Central memory CD4-positive, alpha-beta T cell (primary cell): ENCODE data around the gene APOH.
A peak's percentile ranks its signal among the peaks of the same experiment; 100 is the strongest.

Experiments used
- DNase-seq: peaks from one replicate; pipeline ENCODE4 v3.0.0; 2022

Gene APOH

GRCh38 chr17:66234611-66235010 lies 5.4 kb upstream of the APOH start:
- no peak for DNase-seq

GRCh38 chr17:66233023-66233753 lies 4.0 kb upstream of the APOH start:
- DNase-seq: no peak

GRCh38 chr17:66230922-66231591 lies 1.8 kb upstream of the APOH start:
- DNase-seq: no peak

- DNase-seq: no peak
Measured at GRCh38 chr17:66229783-66230538, 746 bp upstream of the APOH start.

GRCh38 chr17:66227212-66228045 lies 1.8 kb downstream of the APOH start:
- DNase-seq: no peak

DNA sequence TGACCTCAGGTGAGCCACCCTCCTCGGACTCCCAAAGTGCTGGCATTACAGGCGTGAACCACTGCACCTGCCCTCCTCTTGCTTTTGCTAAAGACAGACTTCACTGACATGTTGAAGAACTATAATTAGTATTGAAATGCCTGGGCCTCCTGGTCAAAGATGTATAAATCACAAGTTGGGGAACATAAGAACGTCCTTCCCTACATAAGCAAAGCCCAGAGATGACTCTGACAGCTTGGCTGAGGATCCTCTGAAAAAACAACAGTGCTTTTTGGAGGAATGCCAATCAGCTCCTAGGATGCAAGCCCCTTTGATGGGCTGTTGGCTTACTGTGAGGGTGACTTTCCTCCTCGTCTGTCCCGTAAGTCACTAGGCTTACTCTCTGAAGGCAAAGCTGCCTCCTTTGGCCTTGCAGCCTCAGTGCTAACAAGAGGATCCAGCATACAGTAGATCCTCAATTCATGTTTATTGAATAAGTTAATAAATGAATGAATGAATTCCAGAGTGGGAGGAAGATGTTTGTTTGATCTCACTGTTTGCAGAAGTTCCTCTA lies 6.3 kb downstream of the APOH start:
- no peak for DNase-seq

DNA sequence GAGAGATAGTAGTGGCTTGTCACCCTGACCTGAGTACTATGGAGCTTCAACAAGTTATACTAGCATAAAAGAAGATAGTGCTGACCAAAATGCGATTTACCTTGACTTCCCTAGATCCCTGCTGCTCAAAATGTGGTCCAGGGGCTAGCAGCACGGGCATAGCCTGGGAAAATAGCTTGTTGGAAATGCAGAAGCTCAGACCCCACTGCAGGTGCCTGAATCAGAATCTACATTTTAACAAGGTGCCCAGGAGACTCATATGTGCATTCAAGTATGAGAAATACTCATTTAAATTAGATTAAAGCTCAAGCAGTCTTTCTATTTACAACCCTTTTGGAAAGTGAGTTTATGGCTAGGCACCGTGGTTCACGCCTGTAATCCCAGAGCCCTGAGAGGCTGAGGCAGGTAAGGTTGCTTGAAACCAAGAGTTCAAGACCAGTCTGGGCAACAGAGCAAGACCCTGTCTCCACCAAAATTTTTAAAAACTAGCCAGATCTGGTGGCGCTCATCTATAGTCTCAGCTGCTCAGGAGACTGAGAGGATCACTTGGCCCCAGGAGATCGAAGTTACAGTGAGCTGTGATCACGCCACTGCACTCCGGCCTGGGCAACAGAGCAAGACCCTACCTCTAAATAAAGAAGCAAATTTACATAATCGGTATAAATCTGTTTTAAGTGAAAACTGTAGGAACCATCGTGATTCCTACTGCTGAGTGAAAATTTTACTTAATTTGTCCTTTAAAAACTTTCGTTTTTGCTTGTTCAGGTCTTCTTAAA lies 7.3 kb downstream of the APOH start:
- no peak for DNase-seq

GRCh38 chr17:66221343-66221742 lies 7.9 kb downstream of the APOH start:
- no peak for DNase-seq

- DNase-seq: no peak
Measured at GRCh38 chr17:66220079-66220835, 9.0 kb downstream of the APOH start.

- no peak for DNase-seq
Measured at GRCh38 chr17:66215529-66215911, 13.7 kb downstream of the APOH start.

DNA sequence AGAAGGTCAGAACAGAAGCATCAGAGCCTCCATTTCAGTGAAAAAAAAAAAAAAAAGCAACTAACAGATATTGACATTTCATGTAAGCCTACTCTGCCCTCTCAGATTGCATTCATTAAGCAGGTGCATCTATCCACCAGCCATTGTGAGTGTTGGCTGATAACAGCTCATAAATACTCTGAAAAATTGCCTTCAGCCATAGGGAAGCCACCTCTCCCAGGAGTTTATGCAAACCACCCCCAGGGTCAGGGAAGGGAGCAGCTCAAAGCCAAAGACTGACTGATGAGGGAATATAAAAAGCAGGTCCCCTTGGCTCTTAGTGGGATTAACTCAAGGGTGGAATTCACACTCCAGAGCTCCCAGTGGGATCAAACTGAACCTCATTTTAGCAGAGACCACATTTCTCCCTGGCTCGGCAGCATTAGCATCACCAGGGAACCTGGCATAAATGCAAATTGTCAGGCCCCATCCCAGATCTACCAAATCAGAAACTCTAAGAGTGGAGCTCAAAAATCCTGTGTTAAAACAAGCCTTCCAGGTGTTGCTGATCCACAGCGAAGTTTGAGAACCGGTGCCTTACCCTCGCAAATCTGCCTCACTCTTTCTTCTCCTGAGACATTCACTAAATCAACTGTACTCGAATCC lies 14.2 kb downstream of the APOH start:
- DNase-seq: no peak

GRCh38 chr17:66211047-66211810 lies 18.0 kb downstream of the APOH start:
- DNase-seq: no peak

DNA sequence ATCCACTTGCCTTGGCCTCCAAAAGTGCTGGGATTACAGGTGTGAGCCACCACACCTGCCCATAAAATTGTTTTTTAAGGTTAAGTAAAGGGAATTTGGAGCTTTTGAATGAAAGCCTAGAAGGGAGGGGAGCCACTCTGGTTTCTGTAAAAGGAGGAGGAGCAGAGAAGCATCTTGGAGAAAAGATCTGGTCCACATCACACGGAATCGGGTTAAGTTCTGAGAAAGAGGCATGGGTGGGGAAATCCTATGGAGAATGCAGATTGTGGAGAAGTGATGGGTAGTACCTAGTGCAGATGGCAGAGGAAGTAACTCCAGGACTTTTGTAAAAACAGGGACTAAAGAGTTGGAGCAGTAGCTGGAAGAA lies 19.0 kb downstream of the APOH start:
- DNase-seq: no peak

DNA sequence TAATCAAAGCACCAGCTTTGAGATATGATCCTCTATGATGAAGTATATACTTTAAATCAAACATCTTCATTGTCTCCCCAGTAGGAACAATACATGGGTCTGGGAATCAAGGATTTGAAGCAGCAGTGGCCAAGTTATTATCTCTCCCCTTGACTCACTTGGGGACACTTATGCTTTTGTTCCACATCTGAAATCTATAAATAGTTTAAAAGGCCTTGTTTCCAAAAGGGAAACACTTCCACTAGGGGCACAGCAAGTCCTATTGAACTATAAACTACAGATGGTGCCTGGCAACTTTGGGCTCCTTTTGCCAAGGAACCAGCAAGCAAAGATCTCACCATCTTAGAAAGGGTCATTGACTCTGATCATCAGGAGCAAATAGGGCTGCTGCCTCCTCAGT lies 21.3 kb downstream of the APOH start:
- DNase-seq: no peak

DNA sequence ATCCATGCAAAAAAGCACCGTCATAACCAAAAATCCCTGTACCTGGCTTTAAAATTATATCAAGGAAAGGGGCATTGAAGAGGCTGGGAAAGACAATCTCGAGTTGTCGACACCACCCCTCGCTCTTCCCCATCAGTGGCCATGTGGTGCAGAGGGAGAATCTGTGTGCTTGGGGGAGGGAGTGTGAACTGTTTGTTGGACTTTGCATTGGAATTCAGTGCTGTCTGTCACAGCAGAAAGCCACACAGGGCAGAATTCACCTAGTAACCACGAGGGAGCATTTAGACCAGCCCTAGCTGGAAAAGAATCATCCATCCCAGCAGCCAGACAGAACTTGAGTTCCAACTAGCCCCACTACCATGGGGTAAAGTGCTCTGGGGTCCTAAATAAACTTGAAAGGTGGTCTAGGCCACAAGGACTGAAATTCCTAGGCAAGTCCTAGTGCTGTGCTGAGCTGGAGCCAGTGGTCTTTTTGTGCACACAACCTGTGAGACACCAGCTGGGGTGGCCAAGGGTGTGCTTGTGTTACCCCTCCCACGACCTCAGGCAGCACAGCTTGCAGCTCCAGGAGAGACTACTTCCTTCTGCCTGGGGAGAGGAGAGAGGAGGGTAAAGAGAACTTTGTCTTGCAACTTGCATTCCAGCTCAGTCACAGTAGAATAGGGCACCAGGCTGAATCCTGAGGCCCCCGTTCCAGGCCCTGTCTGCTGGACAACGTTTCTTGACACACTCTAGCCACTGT lies 25.8 kb downstream of the APOH start:
- no peak for DNase-seq

GRCh38 chr17:66200685-66201092 lies 28.5 kb downstream of the APOH start:
- DNase-seq: peak; percentile 36

GRCh38 chr17:66198242-66198641 lies 31.0 kb downstream of the APOH start:
- no peak for DNase-seq

DNA sequence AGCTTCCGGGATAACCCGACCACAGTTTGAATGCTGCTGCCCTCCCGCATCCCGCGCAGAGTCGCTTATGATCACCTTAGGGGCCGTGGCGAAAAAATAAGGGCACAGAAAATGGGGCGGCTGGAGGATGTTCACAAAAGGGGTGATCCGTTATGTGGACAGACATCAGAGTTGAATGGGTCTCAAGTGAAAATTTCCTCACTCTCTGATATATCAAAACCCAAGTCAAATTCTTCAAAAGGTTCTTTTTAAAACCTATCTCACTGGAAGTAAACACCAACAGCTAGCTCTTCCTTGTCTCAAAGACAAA lies 36.9 kb downstream of the APOH start:
- DNase-seq: no peak
